ENCODE measurements around the gene THAP4. TPM values are rescaled to one million over a fixed set of nuclear protein-coding genes. Genes with fewer than 3 reads are reported as not detected.

Gene THAP4
- total RNA-seq, 1 donor from 2014 or later: 42.4 TPM

GRCh38 chr2:241645915-241646645 is 9.1 kb upstream of the THAP4 start:
- DNase-seq (ENCODE audit: low read depth): no peak
- no peak overlapping the region for H3K4me3 ChIP-seq (ENCODE audit: low read depth, low read length)
- TF ChIP-seq, protein P1, sequence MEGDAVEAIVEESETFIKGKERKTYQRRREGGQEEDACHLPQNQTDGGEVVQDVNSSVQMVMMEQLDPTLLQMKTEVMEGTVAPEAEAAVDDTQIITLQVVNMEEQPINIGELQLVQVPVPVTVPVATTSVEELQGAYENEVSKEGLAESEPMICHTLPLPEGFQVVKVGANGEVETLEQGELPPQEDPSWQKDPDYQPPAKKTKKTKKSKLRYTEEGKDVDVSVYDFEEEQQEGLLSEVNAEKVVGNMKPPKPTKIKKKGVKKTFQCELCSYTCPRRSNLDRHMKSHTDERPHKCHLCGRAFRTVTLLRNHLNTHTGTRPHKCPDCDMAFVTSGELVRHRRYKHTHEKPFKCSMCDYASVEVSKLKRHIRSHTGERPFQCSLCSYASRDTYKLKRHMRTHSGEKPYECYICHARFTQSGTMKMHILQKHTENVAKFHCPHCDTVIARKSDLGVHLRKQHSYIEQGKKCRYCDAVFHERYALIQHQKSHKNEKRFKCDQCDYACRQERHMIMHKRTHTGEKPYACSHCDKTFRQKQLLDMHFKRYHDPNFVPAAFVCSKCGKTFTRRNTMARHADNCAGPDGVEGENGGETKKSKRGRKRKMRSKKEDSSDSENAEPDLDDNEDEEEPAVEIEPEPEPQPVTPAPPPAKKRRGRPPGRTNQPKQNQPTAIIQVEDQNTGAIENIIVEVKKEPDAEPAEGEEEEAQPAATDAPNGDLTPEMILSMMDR (conservative IDR thresholded peaks at IDR 0.05; ENCODE audit: low read depth, low read length): no peak

GRCh38 chr2:241645056-241645914 is 8.3 kb upstream of the THAP4 start:
- TF ChIP-seq, protein P1 (conservative IDR thresholded peaks at IDR 0.05; ENCODE audit: low read depth, low read length): no peak
- no peak for DNase-seq (ENCODE audit: low read depth)
- no peak overlapping the region for H3K4me3 ChIP-seq (ENCODE audit: low read depth, low read length)

DNA sequence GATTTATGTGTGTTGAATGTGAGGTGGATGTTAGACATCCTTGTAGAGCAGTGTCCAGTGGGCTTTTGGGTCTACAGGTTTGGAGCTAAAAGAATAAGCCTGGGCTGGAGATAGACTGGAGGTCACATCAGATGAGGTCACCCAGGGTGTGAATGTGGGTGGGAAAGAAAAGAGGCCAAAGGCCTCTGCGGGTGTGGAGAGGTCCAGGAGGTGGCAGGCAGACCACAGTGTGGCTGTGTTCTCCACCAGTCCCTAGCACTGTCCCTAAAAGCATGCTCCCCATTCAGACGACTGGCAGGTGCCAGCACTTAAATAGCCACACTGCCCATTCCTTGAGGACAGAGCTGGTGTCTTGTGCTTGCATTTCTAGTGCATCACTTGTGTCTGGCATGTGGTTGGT is 4.7 kb upstream of the THAP4 start:
- TF ChIP-seq, protein P1 (conservative IDR thresholded peaks at IDR 0.05; ENCODE audit: low read depth, low read length): no peak

DNA sequence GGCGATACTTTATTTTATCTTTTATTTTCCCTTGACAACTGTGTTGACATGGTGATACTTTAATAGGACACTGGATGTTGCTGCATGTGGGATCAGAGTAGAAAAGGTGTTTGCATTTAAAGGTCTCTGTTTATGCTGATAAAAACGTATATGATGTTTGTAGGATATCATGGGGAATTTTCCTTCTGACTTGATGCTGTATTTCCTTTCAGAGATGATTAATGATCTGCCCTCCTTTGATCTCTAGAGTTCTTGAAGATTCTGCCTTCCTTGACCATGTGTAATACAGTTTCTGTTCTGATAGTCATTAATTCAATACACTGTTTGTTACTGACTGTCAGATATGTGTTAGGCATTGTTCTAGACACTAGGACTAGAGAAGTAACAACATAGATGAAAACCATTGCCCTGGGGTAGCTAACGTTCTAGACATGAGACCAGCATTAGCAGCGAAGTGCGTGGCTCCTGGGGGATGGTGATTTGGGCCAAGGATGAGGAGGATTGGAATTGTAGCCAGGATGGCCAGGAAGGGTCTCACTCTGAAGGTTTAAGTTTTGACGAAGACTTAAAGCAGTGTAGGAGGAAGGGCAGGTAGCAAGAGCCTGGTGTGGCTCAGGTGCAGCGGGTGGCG is 3.3 kb upstream of the THAP4 start:
- TF ChIP-seq, protein P1 (conservative IDR thresholded peaks at IDR 0.05; ENCODE audit: low read depth, low read length): no peak
- no peak for DNase-seq (ENCODE audit: low read depth)
- no peak overlapping the region for H3K4me3 ChIP-seq (ENCODE audit: low read depth, low read length)

More for the DNA sequence above, 4.7 kb upstream of the THAP4 start:
- no peak overlapping the region for H3K4me3 ChIP-seq (ENCODE audit: low read depth, low read length)
- DNase-seq (ENCODE audit: low read depth): no peak

DNA sequence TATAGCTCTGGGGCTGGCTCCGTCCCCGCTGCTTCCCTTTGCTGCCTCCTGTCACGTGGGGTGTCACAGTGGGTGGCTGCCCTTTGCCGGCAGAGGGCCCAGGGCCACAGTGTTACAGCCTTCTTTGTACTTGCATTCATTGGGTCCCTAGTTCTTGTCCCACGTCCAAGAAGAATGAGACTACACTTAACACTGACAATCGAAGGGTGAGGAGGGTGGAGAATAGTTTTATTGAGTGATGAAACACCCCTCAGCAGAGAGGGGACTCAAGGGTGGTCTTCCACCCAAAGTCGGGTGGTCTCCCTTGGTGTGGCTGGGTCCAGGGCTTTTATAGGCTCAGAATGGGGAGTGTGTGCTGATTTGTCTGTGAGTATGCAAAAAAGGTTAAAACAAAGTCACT is 2.4 kb upstream of the THAP4 start:
- TF ChIP-seq, protein P1 (conservative IDR thresholded peaks at IDR 0.05; ENCODE audit: low read depth, low read length): no peak
- DNase-seq (ENCODE audit: low read depth): no peak
- H3K4me3 ChIP-seq (ENCODE audit: low read depth, low read length): no peak overlapping the region

- no peak for DNase-seq (ENCODE audit: low read depth)
- TF ChIP-seq, protein P1 (conservative IDR thresholded peaks at IDR 0.05; ENCODE audit: low read depth, low read length): no peak
- H3K4me3 ChIP-seq (ENCODE audit: low read depth, low read length): peak overlapping the region; percentile 94
Observed at GRCh38 chr2:241638940-241639339, 2.0 kb upstream of the THAP4 start.
